Measurements from ENCODE around the gene ADAMTS4. TPM values are rescaled to one million over a fixed set of nuclear protein-coding genes. Genes with fewer than 3 reads are reported as not detected.

ADAMTS4 gene
- total and polyA plus RNA-seq, 2 of the 4 experiments (the other 2 are of a cell fraction) = 0.39 to 0.72 TPM

DNA sequence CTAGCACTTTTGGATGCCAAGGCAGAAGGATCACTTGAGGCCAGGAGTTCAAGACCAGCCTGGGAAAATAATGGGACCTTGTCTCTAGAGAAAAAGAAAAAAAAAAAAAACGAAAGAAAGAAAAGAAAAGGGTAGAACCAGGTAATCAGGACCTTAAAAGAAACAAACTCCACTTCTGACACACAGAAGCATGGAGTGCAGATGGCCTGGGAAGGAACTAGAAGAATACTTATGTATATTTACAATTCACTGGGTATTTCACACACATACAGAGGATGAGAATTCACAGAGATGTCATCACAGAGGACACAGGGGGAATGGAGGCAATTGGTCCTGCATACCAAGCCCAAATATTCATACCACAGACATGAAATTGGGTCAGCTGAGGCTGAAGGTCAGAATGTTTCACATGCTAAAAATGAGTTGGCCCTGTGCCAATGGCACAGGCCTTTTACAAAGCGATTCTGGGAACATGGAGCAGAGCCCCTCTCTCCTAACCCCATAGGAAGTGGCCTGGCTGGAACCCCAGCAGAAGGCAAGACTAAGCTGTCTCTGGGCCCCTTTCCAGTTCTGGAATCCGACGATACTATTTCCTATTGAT lies 26.0 kb downstream of the ADAMTS4 start:
- ChIA-PET POLR2A (ENCODE audit: unreplicated experiment) (no interaction called here), CTCF (no interaction called here)
- peak; percentile 97 for DNase-seq
- no CpG with 5 or more reads among the region's 4 CpGs for WGBS, 2 experiments (ENCODE audit: extremely low coverage in 2 of 2, insufficient read length in 1 of 2)
- Histone ChIP-seq H2BK20ac (ENCODE audit: low read depth, low read length) (peak overlapping the region; percentile 23; the same call in 1 of the 2 replicates), H3K14ac (replicated peaks; ENCODE audit: low read depth, low read length) (0 out of 2 replicates have a peak overlapping the region, but pooled peaks have one; percentile 37), H3K9ac (ENCODE audit: low read depth, low read length) (no peak overlapping the region), H2BK15ac (ENCODE audit: low read depth, low read length) (no peak overlapping the region; the same call in 2 of the 3 replicates), H4K5ac (ENCODE audit: low read depth, low read length) (no peak overlapping the region), H4K20me1 (ENCODE audit: insufficient read depth, low read length) (peaks cover 13% of the 10 kb centered on the region; the same call in 1 of the 2 replicates), H3K9me3 (ENCODE audit: control insufficient read depth, insufficient read depth, low read length) (no peaks in the 10 kb centered on the region), H3K36me3 (ENCODE audit: control insufficient read depth, insufficient read depth, low read length) (peaks cover 46% of the 10 kb centered on the region), H2BK5ac (ENCODE audit: low read depth, low read length, poor library complexity, severe bottlenecking) (peak overlapping the region; percentile 49), H3K56ac (ENCODE audit: extremely low read depth, insufficient read depth, low read length) (no peak overlapping the region), H3K27ac (ENCODE audit: insufficient read depth, low read length) (peak overlapping the region; percentile 74; the same call in 1 of the 2 replicates), H2BK120ac (ENCODE audit: low read depth, low read length) (no peak overlapping the region), H2AFZ (replicated peaks; ENCODE audit: low read length, poor library complexity) (no peak overlapping the region), H3K4me1 (ENCODE audit: control insufficient read depth, insufficient read depth, low read length) (peaks cover 17% of the 10 kb centered on the region), H3K79me1 (ENCODE audit: low read depth in 1 of 2, low read length in 2 of 2) (peaks cover 14 to 43% of the 10 kb centered on the region in 2 experiments), H3K4me2 (ENCODE audit: low read depth, low read length) (peak overlapping the region; percentile 49), H3K9me1 (ENCODE audit: insufficient read depth, low read length) (peaks cover 11% of the 10 kb centered on the region), H3K4ac (ENCODE audit: low read depth, low read length) (peak overlapping the region; percentile 71; the same call in 1 of the 2 replicates), H3K23ac (ENCODE audit: low read depth, low read length) (0 out of 2 replicates have a peak overlapping the region, but pooled peaks have one; percentile 45), H3K4me3 (ENCODE audit: insufficient read depth, low read depth, low read length) (no peak overlapping the region), H3K18ac (ENCODE audit: low read depth, low read length) (no peak overlapping the region; the same call in 1 of the 2 replicates), H2AK9ac (replicated peaks; ENCODE audit: low read depth, low read length, poor library complexity) (no peak overlapping the region), H2AK5ac (ENCODE audit: low read depth, low read length) (0 out of 2 replicates have a peak overlapping the region, but pooled peaks have one; percentile 35), H4K91ac (ENCODE audit: insufficient read depth, low read depth, low read length) (peak overlapping the region; percentile 61; the same call in 1 of the 2 replicates), H4K8ac (ENCODE audit: low read depth in 2 of 2, low read length in 2 of 2) (peak overlapping the region in 1 of 2 experiments; percentile 58; a peak in 1 of 4 replicates), H3K27me3 (ENCODE audit: control insufficient read depth, insufficient read depth, low read length) (no peaks in the 10 kb centered on the region)
- ATAC-seq (ENCODE audit: low read depth) = peak; percentile 52
- TF ChIP-seq MAFK (IDR thresholded peaks at IDR 0.05; ENCODE audit: low read depth, low read length) = no peak
- no peak for TF ChIP-seq RFX5 (IDR thresholded peaks at IDR 0.05; ENCODE audit: low read depth, low read length)
- TF ChIP-seq MAZ (IDR thresholded peaks at IDR 0.05; ENCODE audit: borderline replicate concordance, low read depth, low read length) = no peak
- peak; percentile 99 for TF ChIP-seq MXI1 (IDR thresholded peaks at IDR 0.05; ENCODE audit: borderline replicate concordance, low read depth, low read length)
- peak; percentile 41; the same call in 1 of the 2 replicates for TF ChIP-seq BHLHE40 (IDR thresholded peaks at IDR 0.05; ENCODE audit: low read depth, low read length)
- peak; percentile 59 for TF ChIP-seq RCOR1 (IDR thresholded peaks at IDR 0.05; ENCODE audit: insufficient replicate concordance, low read length)
- TF ChIP-seq, protein P1, sequence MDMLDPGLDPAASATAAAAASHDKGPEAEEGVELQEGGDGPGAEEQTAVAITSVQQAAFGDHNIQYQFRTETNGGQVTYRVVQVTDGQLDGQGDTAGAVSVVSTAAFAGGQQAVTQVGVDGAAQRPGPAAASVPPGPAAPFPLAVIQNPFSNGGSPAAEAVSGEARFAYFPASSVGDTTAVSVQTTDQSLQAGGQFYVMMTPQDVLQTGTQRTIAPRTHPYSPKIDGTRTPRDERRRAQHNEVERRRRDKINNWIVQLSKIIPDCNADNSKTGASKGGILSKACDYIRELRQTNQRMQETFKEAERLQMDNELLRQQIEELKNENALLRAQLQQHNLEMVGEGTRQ (IDR thresholded peaks at IDR 0.05; ENCODE audit: low read depth, low read length) = 0 out of 2 replicates have a peak, but pooled peaks have one; percentile 8
- TF ChIP-seq, protein P2, sequence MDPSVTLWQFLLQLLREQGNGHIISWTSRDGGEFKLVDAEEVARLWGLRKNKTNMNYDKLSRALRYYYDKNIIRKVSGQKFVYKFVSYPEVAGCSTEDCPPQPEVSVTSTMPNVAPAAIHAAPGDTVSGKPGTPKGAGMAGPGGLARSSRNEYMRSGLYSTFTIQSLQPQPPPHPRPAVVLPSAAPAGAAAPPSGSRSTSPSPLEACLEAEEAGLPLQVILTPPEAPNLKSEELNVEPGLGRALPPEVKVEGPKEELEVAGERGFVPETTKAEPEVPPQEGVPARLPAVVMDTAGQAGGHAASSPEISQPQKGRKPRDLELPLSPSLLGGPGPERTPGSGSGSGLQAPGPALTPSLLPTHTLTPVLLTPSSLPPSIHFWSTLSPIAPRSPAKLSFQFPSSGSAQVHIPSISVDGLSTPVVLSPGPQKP (IDR thresholded peaks at IDR 0.05; ENCODE audit: borderline replicate concordance, low read depth, low read length) = no peak
- peak; percentile 83 for TF ChIP-seq CEBPB (IDR thresholded peaks at IDR 0.05; ENCODE audit: low read depth, low read length)
- TF ChIP-seq FOS (IDR thresholded peaks at IDR 0.05; ENCODE audit: low read depth, low read length) = 0 out of 2 replicates have a peak, but pooled peaks have one; percentile 10
- TF ChIP-seq NFE2L2 (IDR thresholded peaks at IDR 0.05; ENCODE audit: low read depth, low read length) = no peak
- no TSS peak for BruUV-seq (replicated peaks)
- dilution Hi-C loops (cut with HindIII; ENCODE audit: low sequenced_read_pairs, unreplicated experiment) (no loop called here), intact Hi-C loops (cut with micrococcal nuclease) (no loop called here), in situ Hi-C loops (cut with MboI; ENCODE audit: low sequenced_read_pairs) (no loop called here)

All from IMR-90 (cell line).